Fibroblast of the aortic adventitia (primary cell): ENCODE measurements around the gene MYO19. TPM values are rescaled to one million over a fixed set of nuclear protein-coding genes. Genes with fewer than 3 reads are reported as not detected.
A peak's percentile ranks its signal among the peaks of the same experiment; 100 is the strongest.

Experiments
- DNase-seq: peaks from one replicate; pipeline ENCODE4 v3.0.0-alpha.2; 2010; ENCODE audit warnings: low read depth
- H3K4me3 ChIP-seq: 2 replicates; pipeline ENCODE4 v1.5.1; 2011; ENCODE audit warnings: low read depth, mild to moderate bottlenecking, control low read depth, low read length, moderate library complexity
- CTCF ChIP-seq: IDR thresholded peaks from 2 replicates; pipeline ENCODE4 v1.5.1; 2011; ENCODE audit warnings: mild to moderate bottlenecking, low read length, control low read depth, inconsistent platforms; ENCODE audit not compliant: insufficient read depth
- total RNA-seq: library from RNA; depleted of rRNA; stranded (reverse); fragments of >200 nt; gene quantifications from 2 replicates; pipeline ENCODE4 v1.2.3, GENCODE V29; 2012; ENCODE audit warnings: low replicate concordance

Gene MYO19
- total RNA-seq, 1 donor: 66.2 TPM

- TF ChIP-seq CTCF: no peak
- no peak for DNase-seq
- H3K4me3 ChIP-seq: no peak overlapping the region
Measured at GRCh38 chr17:36553459-36553858, 18.8 kb upstream of the MYO19 start.

GRCh38 chr17:36550491-36551417, 16.1 kb upstream of the MYO19 start:
- TF ChIP-seq CTCF: no peak
- H3K4me3 ChIP-seq: no peak overlapping the region
- DNase-seq: no peak

GRCh38 chr17:36547776-36548175, 13.1 kb upstream of the MYO19 start:
- DNase-seq: no peak
- peak overlapping the region; percentile 98 for H3K4me3 ChIP-seq
- no peak for TF ChIP-seq CTCF

- peak; percentile 8 for DNase-seq
- H3K4me3 ChIP-seq: peak overlapping the region; percentile 98
- no peak for TF ChIP-seq CTCF
Measured at GRCh38 chr17:36546418-36547093, 11.9 kb upstream of the MYO19 start.

- peak; percentile 97 for DNase-seq
- no peak for TF ChIP-seq CTCF
- peak overlapping the region; percentile 98 for H3K4me3 ChIP-seq
Measured at GRCh38 chr17:36545465-36546417, 11.1 kb upstream of the MYO19 start.

GRCh38 chr17:36545077-36545464, 10.4 kb upstream of the MYO19 start:
- no peak for DNase-seq
- no peak for TF ChIP-seq CTCF
- peak overlapping the region; percentile 91 for H3K4me3 ChIP-seq
